HCT116 (cell line): ENCODE results near the gene OR3A3. TPM values are rescaled to one million over a fixed set of nuclear protein-coding genes. Genes with fewer than 3 reads are reported as not detected.

Experiments used
- ATAC-seq: fragments of 200-7000 bp; cut with Tn5 transposase; 2 replicates; pipeline ENCODE4 v1.9.1; 2020; ENCODE audit warnings: mild to moderate bottlenecking, moderate library complexity
- BruUV-seq: library from RNA; stranded (reverse); fragments of 400-500 nt; replicated peaks from 2 replicates; lab custom pipeline; 2021; lab: Mats Ljungman, UMichigan
- CTCF ChIA-PET: fragments of 300-600 bp; sonication (Branson Sonifier 250); formaldehyde crosslinking; loops from one replicate; lab custom pipeline; 2021; ENCODE audit warnings: antibody characterized with exemption; lab: Charles Lee
- POLR2A ChIA-PET: fragments of 300-600, 350-600 bp; sonication (Branson Sonifier 250); formaldehyde crosslinking; loops from one replicate; lab custom pipeline; 2021; ENCODE audit warnings: antibody characterized with exemption; lab: Charles Lee
- RAD21 ChIA-PET, 2 experiments: fragments of 300-600 bp; sonication (Branson Sonifier 250); formaldehyde crosslinking; loops; one replicate each; lab custom pipeline; 2023; ENCODE audit warnings: low total read pairs in 2 of 2; ENCODE audit not compliant: uncharacterized antibody in 2 of 2, unreplicated experiment in 2 of 2, low non-redundant PET in 1 of 2; lab: Charles Lee
- DNase-seq: peaks from one replicate; pipeline ENCODE4 v3.0.0-alpha.2; 2010; ENCODE audit warnings: low read depth, low spot score
- H2AFZ ChIP-seq: fragments of 200-600 bp; shearing (Covaris generic), sonication (generic); 2 replicates; pipeline ENCODE4 v1.6.1; 2017; ENCODE audit warnings: low read depth, mixed run types, mixed read lengths, antibody characterized with exemption, low read length; ENCODE audit not compliant: poor library complexity, severe bottlenecking
- H3K27ac ChIP-seq: 2 replicates; pipeline ENCODE4 v1.5.1; 2012; ENCODE audit warnings: low read depth, low read length
- H3K27me3 ChIP-seq: fragments of 200-600 bp; sonication (generic); 2 replicates; pipeline ENCODE4 v1.6.1; 2016; ENCODE audit warnings: mixed run types, low read length, mixed read lengths; ENCODE audit not compliant: insufficient read depth
- H3K36me3 ChIP-seq, 2 experiments: fragments of 200-500 bp in 1 of 2; fragments of 200-600 bp in 1 of 2; sonication (Bioruptor generic) in 1 of 2; sonication (generic) in 1 of 2; 2 replicates each; pipeline versions ENCODE4 v1.5.1 to v1.6.1; 2014 to 2016; ENCODE audit warnings: low read length in 2 of 2, inconsistent platforms in 1 of 2, mixed read lengths in 1 of 2, mixed run types in 1 of 2; ENCODE audit not compliant: insufficient read depth in 2 of 2, control insufficient read depth in 1 of 2
- H3K4me1 ChIP-seq, 2 experiments: fragments of 200-600 bp in 1 of 2; sonication (generic) in 1 of 2; 2 replicates each; pipeline versions ENCODE4 v1.5.1 to v1.6.1; 2012 to 2017; ENCODE audit warnings: low read length in 2 of 2, inconsistent platforms in 1 of 2, mild to moderate bottlenecking in 1 of 2, mixed read lengths in 1 of 2, mixed run types in 1 of 2, moderate library complexity in 1 of 2; ENCODE audit not compliant: insufficient read depth in 2 of 2, control insufficient read depth in 1 of 2
- H3K4me2 ChIP-seq: fragments of 200-600 bp; sonication (generic); 2 replicates; pipeline ENCODE4 v1.6.1; 2017; ENCODE audit warnings: mixed run types, low read length, mixed read lengths
- H3K4me3 ChIP-seq, 2 experiments: fragments of 200-600 bp in 1 of 2; sonication (generic) in 1 of 2; replicated peaks in 1 of 2; 2 replicates each; pipeline ENCODE4 v1.5.1; 2011 to 2016; ENCODE audit warnings: low read length in 2 of 2, control low read depth in 1 of 2, low read depth in 1 of 2, mild to moderate bottlenecking in 1 of 2, mixed read lengths in 1 of 2, mixed run types in 1 of 2
- H3K79me2 ChIP-seq: fragments of 200-600 bp; sonication (generic); 2 replicates; pipeline ENCODE4 v1.6.1; 2017; ENCODE audit warnings: mild to moderate bottlenecking, mixed run types, low read length, moderate library complexity, mixed read lengths; ENCODE audit not compliant: insufficient read depth
- H3K9ac ChIP-seq: fragments of 200-600 bp; sonication (generic); 2 replicates; pipeline ENCODE4 v1.6.1; 2016; ENCODE audit warnings: low read length, mixed read lengths
- H3K9me2 ChIP-seq: fragments of 200-600 bp; sonication (generic), shearing (Covaris generic); 2 replicates; pipeline ENCODE4 v1.6.1; 2017; ENCODE audit warnings: mixed run types, mild to moderate bottlenecking, moderate library complexity; ENCODE audit not compliant: insufficient read depth
- H3K9me3 ChIP-seq, 2 experiments: fragments of 200-500 bp in 1 of 2; fragments of 200-600 bp in 1 of 2; sonication (Bioruptor generic) in 1 of 2; sonication (generic) in 1 of 2; 2 replicates each; pipeline ENCODE4 v1.6.1; 2014 to 2017; ENCODE audit warnings: low read length in 2 of 2, mixed read lengths in 2 of 2, inconsistent platforms in 1 of 2, low read depth in 1 of 2, mild to moderate bottlenecking in 1 of 2, mixed run types in 1 of 2, moderate library complexity in 1 of 2; ENCODE audit not compliant: control insufficient read depth in 1 of 2, insufficient read depth in 1 of 2
- H4K20me1 ChIP-seq: fragments of 200-600 bp; sonication (generic), shearing (Covaris generic); 2 replicates; pipeline ENCODE4 v1.6.1; 2017; ENCODE audit warnings: mixed run types, mild to moderate bottlenecking, moderate library complexity; ENCODE audit not compliant: insufficient read depth
- CEBPB ChIP-seq: IDR thresholded peaks from 2 replicates; pipeline ENCODE4 v1.6.1; 2012; ENCODE audit warnings: low read depth
- ELF1 ChIP-seq: IDR thresholded peaks from 2 replicates; pipeline ENCODE4 v1.6.1; 2012; ENCODE audit warnings: low read depth, borderline replicate concordance
- FOSL1 ChIP-seq: IDR thresholded peaks from 2 replicates; pipeline ENCODE4 v1.6.1; 2012; ENCODE audit warnings: low read depth
- POLR2A ChIP-seq: IDR thresholded peaks from 2 replicates; pipeline ENCODE4 v1.7.0; 2011; ENCODE audit warnings: borderline replicate concordance; ENCODE audit not compliant: insufficient read depth, insufficient read length; ENCODE audit errors: extremely low read depth
- RAD21 ChIP-seq: IDR thresholded peaks from 2 replicates; pipeline ENCODE4 v1.6.1; 2012; ENCODE audit warnings: low read depth, mild to moderate bottlenecking
- REST ChIP-seq: IDR thresholded peaks from 2 replicates; pipeline ENCODE4 v1.6.1; 2012; ENCODE audit warnings: low read depth
- SIN3A ChIP-seq: IDR thresholded peaks from 2 replicates; pipeline ENCODE4 v1.6.1; 2012; ENCODE audit warnings: low read depth
- YY1 ChIP-seq: IDR thresholded peaks from 2 replicates; pipeline ENCODE4 v1.6.1; 2011; ENCODE audit warnings: low read length, low read depth, moderate library complexity, mild to moderate bottlenecking; ENCODE audit not compliant: insufficient replicate concordance; ENCODE audit errors: extremely low read depth
- ZFX ChIP-seq: fragments of 450-650 bp; IDR thresholded peaks from 2 replicates; pipeline ENCODE4 v1.6.1; 2017
- intact Hi-C: fragments of 100-400 bp; cut with micrococcal nuclease; formaldehyde crosslinking; loops from 2 replicates; pipeline ENCODE4 v1.10.0; 2022
- total RNA-seq: library from RNA; stranded (reverse); gene quantifications from one replicate; pipeline ENCODE4 v1.2.1, GENCODE V29; 2021; ENCODE audit not compliant: unreplicated experiment
- TF ChIP-seq, protein P1 (sequence below): IDR thresholded peaks from 2 replicates; pipeline ENCODE4 v1.6.1; 2012

OR3A3 gene
- total RNA-seq, 1 experiment from 2014 or later = not detected

DNA sequence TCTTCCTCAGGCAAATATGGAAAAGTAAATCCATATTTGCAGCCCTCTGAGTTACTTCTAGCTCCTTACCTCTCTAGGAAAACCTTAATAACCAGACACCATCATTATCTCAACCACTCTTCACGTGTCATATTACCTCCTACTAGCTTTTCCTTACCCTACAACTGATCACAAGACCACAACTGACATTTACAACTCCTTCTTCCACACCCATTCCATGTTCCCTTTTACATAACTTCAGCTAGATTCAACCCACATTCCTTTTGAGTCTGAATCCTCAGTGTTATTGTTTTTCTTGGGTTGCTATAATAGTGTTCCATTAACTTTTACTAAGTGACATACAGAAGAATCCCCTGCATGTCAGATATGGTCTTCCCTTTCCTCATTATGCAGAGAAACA, 27.2 kb downstream of the OR3A3 start:
- intact Hi-C loops = no loop called here
- Histone ChIP-seq H4K20me1 (no peaks in the 10 kb centered on the region), H3K9ac (no peak overlapping the region), H3K4me1 (no peaks in the 10 kb centered on the region), H3K4me3 (no peak overlapping the region), H3K4me2 (no peak overlapping the region), H3K79me2 (no peaks in the 10 kb centered on the region), H2AFZ (no peak overlapping the region), H3K9me2 (no peaks in the 10 kb centered on the region), H3K9me3 (no peaks in the 10 kb centered on the region), H3K27me3 (peaks cover 56% of the 10 kb centered on the region), H3K27ac (no peak overlapping the region), H3K36me3 (no peaks in the 10 kb centered on the region)
- TF ChIP-seq SIN3A = no peak
- BruUV-seq = no TSS peak
- ChIA-PET CTCF (no interaction called here), POLR2A (no interaction called here), RAD21 (no interaction called here)
- DNase-seq (no peak), ATAC-seq (no peak)

- no peak overlapping the region for H2AFZ ChIP-seq
- no peak overlapping the region for H3K4me2 ChIP-seq
- H3K4me3 ChIP-seq = no peak overlapping the region
- no TSS peak for BruUV-seq
- no peaks in the 10 kb centered on the region for H3K9me3 ChIP-seq
- RAD21 ChIA-PET = no interaction called here
- DNase-seq (no peak), ATAC-seq (no peak)
- TF ChIP-seq, protein P1, sequence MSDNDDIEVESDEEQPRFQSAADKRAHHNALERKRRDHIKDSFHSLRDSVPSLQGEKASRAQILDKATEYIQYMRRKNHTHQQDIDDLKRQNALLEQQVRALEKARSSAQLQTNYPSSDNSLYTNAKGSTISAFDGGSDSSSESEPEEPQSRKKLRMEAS = no peak
- TF ChIP-seq REST (no peak), ZFX (no peak), CEBPB (no peak), FOSL1 (no peak), POLR2A (no peak), RAD21 (no peak), ELF1 (no peak), SIN3A (no peak), YY1 (no peak)
- POLR2A ChIA-PET = no interaction called here
- no peaks in the 10 kb centered on the region for H4K20me1 ChIP-seq
- CTCF ChIA-PET = no interaction called here
- H3K36me3 ChIP-seq = no peaks in the 10 kb centered on the region
- H3K9ac ChIP-seq = no peak overlapping the region
- H3K9me2 ChIP-seq = no peaks in the 10 kb centered on the region
- H3K79me2 ChIP-seq = no peaks in the 10 kb centered on the region
- no peak overlapping the region for H3K27ac ChIP-seq
- intact Hi-C loops = no loop called here
- no peaks in the 10 kb centered on the region for H3K4me1 ChIP-seq
- peaks cover 67% of the 10 kb centered on the region for H3K27me3 ChIP-seq
Observed at GRCh38 chr17:3440451-3440850, 29.3 kb downstream of the OR3A3 start.
